ENCODE measurements around the gene ESRRB. TPM values are rescaled to one million over a fixed set of nuclear protein-coding genes. Genes with fewer than 3 reads are reported as not detected.

The ESRRB gene
- total RNA-seq, 2 donors from 2014 or later: 0.10 to 0.21 TPM

GRCh38 chr14:76337635-76338545 lies 38.0 kb upstream of the ESRRB start:
- no peaks in the 10 kb centered on the region for H3K4me1 ChIP-seq
- TF ChIP-seq, protein P1, sequence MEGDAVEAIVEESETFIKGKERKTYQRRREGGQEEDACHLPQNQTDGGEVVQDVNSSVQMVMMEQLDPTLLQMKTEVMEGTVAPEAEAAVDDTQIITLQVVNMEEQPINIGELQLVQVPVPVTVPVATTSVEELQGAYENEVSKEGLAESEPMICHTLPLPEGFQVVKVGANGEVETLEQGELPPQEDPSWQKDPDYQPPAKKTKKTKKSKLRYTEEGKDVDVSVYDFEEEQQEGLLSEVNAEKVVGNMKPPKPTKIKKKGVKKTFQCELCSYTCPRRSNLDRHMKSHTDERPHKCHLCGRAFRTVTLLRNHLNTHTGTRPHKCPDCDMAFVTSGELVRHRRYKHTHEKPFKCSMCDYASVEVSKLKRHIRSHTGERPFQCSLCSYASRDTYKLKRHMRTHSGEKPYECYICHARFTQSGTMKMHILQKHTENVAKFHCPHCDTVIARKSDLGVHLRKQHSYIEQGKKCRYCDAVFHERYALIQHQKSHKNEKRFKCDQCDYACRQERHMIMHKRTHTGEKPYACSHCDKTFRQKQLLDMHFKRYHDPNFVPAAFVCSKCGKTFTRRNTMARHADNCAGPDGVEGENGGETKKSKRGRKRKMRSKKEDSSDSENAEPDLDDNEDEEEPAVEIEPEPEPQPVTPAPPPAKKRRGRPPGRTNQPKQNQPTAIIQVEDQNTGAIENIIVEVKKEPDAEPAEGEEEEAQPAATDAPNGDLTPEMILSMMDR (IDR thresholded peaks at IDR 0.05): no peak
- no peaks in the 10 kb centered on the region for H3K27me3 ChIP-seq
- no peak overlapping the region for H3K27ac ChIP-seq
- no peaks in the 10 kb centered on the region for H3K9me3 ChIP-seq
- H3K36me3 ChIP-seq: no peaks in the 10 kb centered on the region
- DNase-seq: no peak
- no peak overlapping the region for H3K9ac ChIP-seq (ENCODE audit: low read depth in 2 of 2, low read length in 2 of 2)
- no peak overlapping the region for H3K4me3 ChIP-seq
- intact Hi-C loops (cut with DNase I): no loop called here

DNA sequence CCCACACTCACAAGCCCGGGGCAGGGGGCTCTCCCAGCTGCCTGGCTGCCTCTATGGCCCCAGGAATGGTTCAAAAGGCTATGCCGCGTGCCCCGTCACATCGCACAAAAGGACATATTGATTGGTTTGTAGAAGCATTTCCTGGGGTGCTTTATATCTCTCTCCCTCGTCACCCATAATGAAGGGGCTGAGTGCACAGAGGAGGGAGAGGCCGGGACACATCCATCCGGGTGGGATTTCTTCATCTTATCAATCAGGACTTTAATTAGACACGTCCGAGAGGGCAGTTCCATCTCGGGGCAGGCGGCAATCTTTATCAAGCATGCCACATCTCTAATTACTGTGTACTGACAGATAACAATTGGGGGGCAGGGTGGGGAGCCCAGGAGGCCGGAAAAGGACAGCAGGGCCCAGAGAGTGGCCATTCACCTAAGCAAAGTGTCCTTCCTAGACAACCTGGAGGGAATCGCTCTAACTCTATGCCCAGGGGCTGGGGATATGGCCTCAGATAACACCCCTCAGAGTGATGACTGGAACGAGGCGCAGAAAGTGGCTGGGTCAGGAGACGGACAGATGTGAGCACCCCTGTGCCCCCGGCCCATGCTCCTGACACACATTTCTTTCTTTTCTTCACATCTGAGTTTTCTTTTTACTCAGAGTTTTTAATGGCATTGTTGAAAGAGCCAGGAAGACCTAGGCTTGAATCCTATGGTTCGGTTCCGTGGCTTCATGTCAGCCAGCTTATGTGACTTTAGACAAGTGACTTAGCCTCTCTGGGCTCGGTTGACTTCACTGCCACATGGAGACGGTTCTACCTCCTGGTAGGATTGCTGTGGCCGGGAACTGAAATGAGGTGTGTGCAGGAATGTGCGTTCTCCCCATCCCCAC lies 36.0 kb upstream of the ESRRB start:
- TF ChIP-seq, protein P1 (IDR thresholded peaks at IDR 0.05): no peak
- DNase-seq: no peak
- H3K9ac ChIP-seq (ENCODE audit: low read depth in 2 of 2, low read length in 2 of 2): no peak overlapping the region
- no peak overlapping the region for H3K4me3 ChIP-seq
- intact Hi-C loops (cut with DNase I): no loop called here
- H3K27ac ChIP-seq: no peak overlapping the region
- no peaks in the 10 kb centered on the region for H3K36me3 ChIP-seq
- no peaks in the 10 kb centered on the region for H3K27me3 ChIP-seq
- H3K9me3 ChIP-seq: no peaks in the 10 kb centered on the region
- H3K4me1 ChIP-seq: no peaks in the 10 kb centered on the region

- Histone ChIP-seq H3K9ac (ENCODE audit: low read depth in 2 of 2, low read length in 2 of 2) (no peak overlapping the region), H3K36me3 (no peaks in the 10 kb centered on the region), H3K4me3 (no peak overlapping the region), H3K27ac (no peak overlapping the region), H3K27me3 (no peaks in the 10 kb centered on the region), H3K9me3 (no peaks in the 10 kb centered on the region), H3K4me1 (no peaks in the 10 kb centered on the region)
- TF ChIP-seq, protein P1 (IDR thresholded peaks at IDR 0.05): no peak
- no peak for DNase-seq
- intact Hi-C loops (cut with DNase I): no loop called here
Observed at GRCh38 chr14:76343386-76343785, 32.6 kb upstream of the ESRRB start.

DNA sequence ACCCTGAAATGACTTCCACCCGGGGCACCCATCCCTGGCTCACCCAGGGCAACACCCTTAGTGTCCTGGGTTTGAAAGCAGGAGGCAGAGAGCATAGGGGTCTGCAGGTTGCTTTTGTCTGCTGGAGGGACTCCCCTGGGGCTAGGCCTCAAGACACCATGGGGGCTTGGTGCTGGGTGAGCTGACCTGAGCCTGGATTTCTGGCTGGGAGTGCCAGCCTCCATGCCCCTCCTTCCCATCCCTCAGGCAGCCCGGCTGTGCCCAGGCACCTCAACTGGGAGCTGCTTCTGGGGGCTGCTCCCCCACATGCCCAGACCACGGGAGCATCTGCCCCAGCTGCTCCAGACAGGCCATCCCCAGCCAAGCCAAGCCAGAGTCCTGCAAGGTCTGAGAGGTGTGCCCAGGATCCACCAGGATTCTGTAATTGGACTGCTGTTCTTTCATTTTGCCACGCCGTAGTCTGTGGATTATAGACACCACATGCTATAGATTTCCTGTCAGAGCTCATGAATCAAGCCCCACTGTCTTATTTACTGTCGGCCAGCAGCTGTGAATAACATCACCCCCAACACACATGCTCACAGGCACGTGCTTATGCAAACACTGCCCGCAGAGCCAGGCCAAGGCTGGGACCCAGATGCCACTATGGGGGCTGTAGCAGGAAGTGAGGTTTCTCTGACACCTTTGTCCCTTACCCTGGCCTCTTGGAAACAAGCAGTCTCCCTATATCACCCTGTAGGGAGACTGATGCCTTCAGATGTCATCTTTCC lies 29.4 kb upstream of the ESRRB start:
- no peaks in the 10 kb centered on the region for H3K9me3 ChIP-seq
- no peak overlapping the region for H3K4me3 ChIP-seq
- TF ChIP-seq, protein P1 (IDR thresholded peaks at IDR 0.05): no peak
- H3K27me3 ChIP-seq: no peaks in the 10 kb centered on the region
- no peak overlapping the region for H3K27ac ChIP-seq
- no peak overlapping the region for H3K9ac ChIP-seq (ENCODE audit: low read depth in 2 of 2, low read length in 2 of 2)
- no peaks in the 10 kb centered on the region for H3K36me3 ChIP-seq
- intact Hi-C loops (cut with DNase I): no loop called here
- DNase-seq: no peak
- no peaks in the 10 kb centered on the region for H3K4me1 ChIP-seq

GRCh38 chr14:76348898-76349297 lies 27.0 kb upstream of the ESRRB start:
- H3K27ac ChIP-seq: no peak overlapping the region
- H3K9ac ChIP-seq (ENCODE audit: low read depth in 2 of 2, low read length in 2 of 2): no peak overlapping the region
- no peak for DNase-seq
- H3K4me3 ChIP-seq: no peak overlapping the region
- no peaks in the 10 kb centered on the region for H3K4me1 ChIP-seq
- H3K9me3 ChIP-seq: no peaks in the 10 kb centered on the region
- H3K27me3 ChIP-seq: no peaks in the 10 kb centered on the region
- intact Hi-C loops (cut with DNase I): no loop called here
- TF ChIP-seq, protein P1 (IDR thresholded peaks at IDR 0.05): no peak
- H3K36me3 ChIP-seq: no peaks in the 10 kb centered on the region

Measured in colonic mucosa (tissue), 4 donors.